ENCODE measurements around the gene ESAM. TPM values are rescaled to one million over a fixed set of nuclear protein-coding genes. Genes with fewer than 3 reads are reported as not detected.

ESAM gene
- total and polyA plus RNA-seq, 4 donors = 4.0 to 15.6 (median 9.9) TPM

DNA sequence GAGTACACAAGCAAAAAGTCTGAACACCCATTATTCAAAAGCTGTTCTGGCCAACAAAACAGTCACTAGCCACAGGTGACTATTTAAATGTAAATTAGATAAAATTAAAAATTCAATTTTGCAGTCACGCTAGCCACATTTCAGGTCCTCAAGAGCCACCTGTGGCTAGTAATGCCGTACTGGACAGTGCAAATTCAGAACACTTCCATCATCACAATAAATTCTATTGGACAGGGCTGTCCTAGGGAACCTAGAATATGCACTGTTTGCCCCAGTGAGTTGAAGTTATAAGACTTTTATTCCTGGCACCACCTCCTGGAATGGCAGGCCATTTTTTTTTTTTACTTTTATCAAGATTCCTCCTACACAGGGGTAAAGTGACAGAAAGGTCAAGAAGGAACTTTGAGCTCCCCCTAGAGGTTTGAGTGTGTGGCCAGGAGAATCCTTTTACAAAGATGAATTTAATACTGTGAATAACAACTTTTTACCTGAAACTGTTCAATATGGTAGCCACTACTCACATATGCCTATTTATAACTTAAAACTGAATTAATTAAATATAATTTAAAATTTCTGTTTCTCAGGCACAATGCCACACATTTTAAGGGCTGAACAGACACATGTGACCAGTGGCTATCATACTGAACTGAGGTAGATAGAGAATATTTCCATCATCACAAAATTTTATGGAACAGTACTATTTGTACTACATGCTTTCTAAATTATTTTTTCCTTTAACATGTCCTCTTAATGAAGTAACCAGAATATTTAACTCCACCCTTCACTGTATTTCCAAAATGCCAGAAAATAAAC, 31.6 kb upstream of the ESAM start:
- Histone ChIP-seq H3K36me3 (ENCODE audit: control insufficient read depth in 4 of 4, insufficient read depth in 3 of 4, low read depth in 1 of 4, low read length in 3 of 4) (no peaks in the 10 kb centered on the region), H3K4me1 (ENCODE audit: control insufficient read depth in 4 of 4, insufficient read depth in 4 of 4, low read length in 3 of 4) (peaks cover 0 to 7% (median 4%) of the 10 kb centered on the region in 4 donors), H3K9me3 (ENCODE audit: control insufficient read depth in 4 of 4, low read length in 3 of 4) (no peaks in the 10 kb centered on the region), H3K9ac (ENCODE audit: low read depth in 1 of 2, low read length in 2 of 2) (no peak overlapping the region), H3K27ac (ENCODE audit: low read depth in 1 of 2, low read length in 2 of 2) (no peak overlapping the region), H3K27me3 (ENCODE audit: control insufficient read depth in 4 of 4, insufficient read depth in 4 of 4, low read length in 3 of 4) (no peaks in the 10 kb centered on the region), H3K4me3 (ENCODE audit: low read depth in 1 of 3, low read length in 3 of 3) (no peak overlapping the region)
- no peak for DNase-seq (ENCODE audit: low spot score)
- WGBS = 86% methylated on average over 2 of the region's 2 CpGs
- TF ChIP-seq FOXA2 (IDR thresholded peaks at IDR 0.05) (no peak), RAD21 (IDR thresholded peaks at IDR 0.05) (peak; percentile 69 to 74), EGR1 (IDR thresholded peaks at IDR 0.05; ENCODE audit: low read depth in 2 of 2) (no peak)
- TF ChIP-seq, protein P1, sequence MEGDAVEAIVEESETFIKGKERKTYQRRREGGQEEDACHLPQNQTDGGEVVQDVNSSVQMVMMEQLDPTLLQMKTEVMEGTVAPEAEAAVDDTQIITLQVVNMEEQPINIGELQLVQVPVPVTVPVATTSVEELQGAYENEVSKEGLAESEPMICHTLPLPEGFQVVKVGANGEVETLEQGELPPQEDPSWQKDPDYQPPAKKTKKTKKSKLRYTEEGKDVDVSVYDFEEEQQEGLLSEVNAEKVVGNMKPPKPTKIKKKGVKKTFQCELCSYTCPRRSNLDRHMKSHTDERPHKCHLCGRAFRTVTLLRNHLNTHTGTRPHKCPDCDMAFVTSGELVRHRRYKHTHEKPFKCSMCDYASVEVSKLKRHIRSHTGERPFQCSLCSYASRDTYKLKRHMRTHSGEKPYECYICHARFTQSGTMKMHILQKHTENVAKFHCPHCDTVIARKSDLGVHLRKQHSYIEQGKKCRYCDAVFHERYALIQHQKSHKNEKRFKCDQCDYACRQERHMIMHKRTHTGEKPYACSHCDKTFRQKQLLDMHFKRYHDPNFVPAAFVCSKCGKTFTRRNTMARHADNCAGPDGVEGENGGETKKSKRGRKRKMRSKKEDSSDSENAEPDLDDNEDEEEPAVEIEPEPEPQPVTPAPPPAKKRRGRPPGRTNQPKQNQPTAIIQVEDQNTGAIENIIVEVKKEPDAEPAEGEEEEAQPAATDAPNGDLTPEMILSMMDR (IDR thresholded peaks at IDR 0.05; ENCODE audit: low read depth, low read length, missing input control) = peak; percentile 56
- TF ChIP-seq, protein P2, sequence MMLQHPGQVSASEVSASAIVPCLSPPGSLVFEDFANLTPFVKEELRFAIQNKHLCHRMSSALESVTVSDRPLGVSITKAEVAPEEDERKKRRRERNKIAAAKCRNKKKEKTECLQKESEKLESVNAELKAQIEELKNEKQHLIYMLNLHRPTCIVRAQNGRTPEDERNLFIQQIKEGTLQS (IDR thresholded peaks at IDR 0.05) = no peak

DNA sequence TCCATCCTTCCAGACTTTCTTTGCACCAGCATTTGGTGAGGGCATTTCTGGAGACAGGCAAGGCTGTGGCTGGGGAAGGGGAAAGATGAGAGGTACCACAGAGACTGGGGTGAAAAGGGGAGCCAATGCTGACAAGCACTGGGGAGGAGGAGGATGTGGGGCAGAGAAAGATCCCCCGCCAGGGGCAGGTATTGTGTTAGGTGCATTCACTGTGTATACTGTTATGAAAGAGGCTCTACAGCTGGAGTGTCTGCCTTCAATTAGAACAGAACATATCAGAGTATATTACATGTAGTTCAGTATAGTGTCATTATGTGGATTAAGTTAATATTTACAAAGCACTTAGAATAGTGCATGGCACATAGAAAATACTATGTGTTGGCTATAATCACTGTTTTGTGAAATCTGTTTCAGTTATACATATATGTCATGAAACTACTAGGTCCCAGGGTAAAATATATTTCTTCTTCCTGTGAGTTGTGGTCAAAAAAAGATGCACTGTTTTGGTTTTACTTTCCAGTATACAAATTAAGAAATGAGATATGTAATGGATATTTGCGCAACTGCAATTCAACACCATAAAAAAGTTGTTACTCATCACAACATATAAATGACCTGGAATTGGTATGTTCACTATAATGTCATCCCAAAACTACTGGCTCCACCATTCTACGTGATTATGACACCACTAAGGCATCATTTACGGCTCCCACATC, 29.7 kb upstream of the ESAM start:
- no peaks in the 10 kb centered on the region for H3K9me3 ChIP-seq (ENCODE audit: control insufficient read depth in 4 of 4, low read length in 3 of 4)
- no peak for DNase-seq (ENCODE audit: low spot score)
- no peaks in the 10 kb centered on the region for H3K27me3 ChIP-seq (ENCODE audit: control insufficient read depth in 4 of 4, insufficient read depth in 4 of 4, low read length in 3 of 4)
- no peaks in the 10 kb centered on the region for H3K36me3 ChIP-seq (ENCODE audit: control insufficient read depth in 4 of 4, insufficient read depth in 3 of 4, low read depth in 1 of 4, low read length in 3 of 4)
- no peak overlapping the region for H3K9ac ChIP-seq (ENCODE audit: low read depth in 1 of 2, low read length in 2 of 2)
- no peak overlapping the region for H3K27ac ChIP-seq (ENCODE audit: low read depth in 1 of 2, low read length in 2 of 2)
- TF ChIP-seq EGR1 (IDR thresholded peaks at IDR 0.05; ENCODE audit: low read depth in 2 of 2) (no peak), YY1 (IDR thresholded peaks at IDR 0.05) (no peak), GABPA (IDR thresholded peaks at IDR 0.05 in 1 of 2, conservative IDR thresholded peaks at IDR 0.05 in 1 of 2) (no peak), TAF1 (conservative IDR thresholded peaks at IDR 0.05) (no peak), HNF4G (IDR thresholded peaks at IDR 0.05) (no peak), RXRA (IDR thresholded peaks at IDR 0.05) (no peak), SP1 (IDR thresholded peaks at IDR 0.05) (no peak), RAD21 (IDR thresholded peaks at IDR 0.05) (no peak), HNF4A (conservative IDR thresholded peaks at IDR 0.05) (no peak), JUND (IDR thresholded peaks at IDR 0.05) (no peak)
- TF ChIP-seq, protein P1 (IDR thresholded peaks at IDR 0.05; ENCODE audit: low read depth, low read length, missing input control) = no peak
- TF ChIP-seq, protein P3, sequence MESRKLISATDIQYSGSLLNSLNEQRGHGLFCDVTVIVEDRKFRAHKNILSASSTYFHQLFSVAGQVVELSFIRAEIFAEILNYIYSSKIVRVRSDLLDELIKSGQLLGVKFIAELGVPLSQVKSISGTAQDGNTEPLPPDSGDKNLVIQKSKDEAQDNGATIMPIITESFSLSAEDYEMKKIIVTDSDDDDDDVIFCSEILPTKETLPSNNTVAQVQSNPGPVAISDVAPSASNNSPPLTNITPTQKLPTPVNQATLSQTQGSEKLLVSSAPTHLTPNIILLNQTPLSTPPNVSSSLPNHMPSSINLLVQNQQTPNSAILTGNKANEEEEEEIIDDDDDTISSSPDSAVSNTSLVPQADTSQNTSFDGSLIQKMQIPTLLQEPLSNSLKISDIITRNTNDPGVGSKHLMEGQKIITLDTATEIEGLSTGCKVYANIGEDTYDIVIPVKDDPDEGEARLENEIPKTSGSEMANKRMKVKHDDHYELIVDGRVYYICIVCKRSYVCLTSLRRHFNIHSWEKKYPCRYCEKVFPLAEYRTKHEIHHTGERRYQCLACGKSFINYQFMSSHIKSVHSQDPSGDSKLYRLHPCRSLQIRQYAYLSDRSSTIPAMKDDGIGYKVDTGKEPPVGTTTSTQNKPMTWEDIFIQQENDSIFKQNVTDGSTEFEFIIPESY (IDR thresholded peaks at IDR 0.05) = no peak
- TF ChIP-seq, protein P4, sequence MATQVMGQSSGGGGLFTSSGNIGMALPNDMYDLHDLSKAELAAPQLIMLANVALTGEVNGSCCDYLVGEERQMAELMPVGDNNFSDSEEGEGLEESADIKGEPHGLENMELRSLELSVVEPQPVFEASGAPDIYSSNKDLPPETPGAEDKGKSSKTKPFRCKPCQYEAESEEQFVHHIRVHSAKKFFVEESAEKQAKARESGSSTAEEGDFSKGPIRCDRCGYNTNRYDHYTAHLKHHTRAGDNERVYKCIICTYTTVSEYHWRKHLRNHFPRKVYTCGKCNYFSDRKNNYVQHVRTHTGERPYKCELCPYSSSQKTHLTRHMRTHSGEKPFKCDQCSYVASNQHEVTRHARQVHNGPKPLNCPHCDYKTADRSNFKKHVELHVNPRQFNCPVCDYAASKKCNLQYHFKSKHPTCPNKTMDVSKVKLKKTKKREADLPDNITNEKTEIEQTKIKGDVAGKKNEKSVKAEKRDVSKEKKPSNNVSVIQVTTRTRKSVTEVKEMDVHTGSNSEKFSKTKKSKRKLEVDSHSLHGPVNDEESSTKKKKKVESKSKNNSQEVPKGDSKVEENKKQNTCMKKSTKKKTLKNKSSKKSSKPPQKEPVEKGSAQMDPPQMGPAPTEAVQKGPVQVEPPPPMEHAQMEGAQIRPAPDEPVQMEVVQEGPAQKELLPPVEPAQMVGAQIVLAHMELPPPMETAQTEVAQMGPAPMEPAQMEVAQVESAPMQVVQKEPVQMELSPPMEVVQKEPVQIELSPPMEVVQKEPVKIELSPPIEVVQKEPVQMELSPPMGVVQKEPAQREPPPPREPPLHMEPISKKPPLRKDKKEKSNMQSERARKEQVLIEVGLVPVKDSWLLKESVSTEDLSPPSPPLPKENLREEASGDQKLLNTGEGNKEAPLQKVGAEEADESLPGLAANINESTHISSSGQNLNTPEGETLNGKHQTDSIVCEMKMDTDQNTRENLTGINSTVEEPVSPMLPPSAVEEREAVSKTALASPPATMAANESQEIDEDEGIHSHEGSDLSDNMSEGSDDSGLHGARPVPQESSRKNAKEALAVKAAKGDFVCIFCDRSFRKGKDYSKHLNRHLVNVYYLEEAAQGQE (IDR thresholded peaks at IDR 0.05) = no peak
- TF ChIP-seq, protein P2 (IDR thresholded peaks at IDR 0.05) = no peak
- 91% methylated on average over 4 of the region's 4 CpGs for WGBS
- H3K4me1 ChIP-seq (ENCODE audit: control insufficient read depth in 4 of 4, insufficient read depth in 4 of 4, low read length in 3 of 4) = peaks cover 0 to 2% (median 0%) of the 10 kb centered on the region in 4 donors
- no peak overlapping the region for H3K4me3 ChIP-seq (ENCODE audit: low read depth in 1 of 3, low read length in 3 of 3)

Measured in liver (tissue), 9 donors.